Body of pancreas (tissue), 4 donors: ENCODE results near the gene WRNIP1.

ENCODE experiments used
- POLR2A ChIP-seq, 3 donors: fragments of 450-650 bp; IDR thresholded peaks; one replicate each; pipeline ENCODE4 v1.6.1; 2016; ENCODE audit warnings: antibody characterized with exemption in 3 of 3, mild to moderate bottlenecking in 2 of 3
- TF ChIP-seq, protein P1 (sequence below), 7 experiments: fragments of 450-650 bp in 4 of 7; fragments of 200-600 bp in 3 of 7; sonication (generic) in 3 of 7; IDR thresholded peaks; one replicate each; pipeline ENCODE4 v1.5.1; 2016 to 2019; ENCODE audit warnings: antibody characterized with exemption in 7 of 7

DNA sequence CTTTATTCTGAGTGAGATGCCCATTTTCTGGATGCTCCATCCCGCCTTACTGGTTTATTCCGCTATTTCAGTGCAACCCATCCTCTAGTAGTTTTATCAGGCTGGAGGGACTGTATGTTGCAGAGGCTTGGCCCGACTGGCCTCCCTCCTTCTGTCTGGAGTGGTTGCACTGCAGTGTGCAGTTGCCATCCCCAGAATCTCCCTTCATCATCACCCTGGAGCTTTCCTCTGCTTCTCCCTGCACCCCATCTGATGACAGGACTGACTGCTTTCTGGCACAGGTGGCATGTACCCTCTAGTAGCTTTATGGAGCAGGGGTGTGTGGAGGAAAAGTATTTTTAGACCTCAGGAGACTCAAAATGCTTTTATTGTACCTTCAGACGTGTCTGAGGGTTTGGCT, 21.1 kb downstream of the WRNIP1 start:
- TF ChIP-seq, protein P1, sequence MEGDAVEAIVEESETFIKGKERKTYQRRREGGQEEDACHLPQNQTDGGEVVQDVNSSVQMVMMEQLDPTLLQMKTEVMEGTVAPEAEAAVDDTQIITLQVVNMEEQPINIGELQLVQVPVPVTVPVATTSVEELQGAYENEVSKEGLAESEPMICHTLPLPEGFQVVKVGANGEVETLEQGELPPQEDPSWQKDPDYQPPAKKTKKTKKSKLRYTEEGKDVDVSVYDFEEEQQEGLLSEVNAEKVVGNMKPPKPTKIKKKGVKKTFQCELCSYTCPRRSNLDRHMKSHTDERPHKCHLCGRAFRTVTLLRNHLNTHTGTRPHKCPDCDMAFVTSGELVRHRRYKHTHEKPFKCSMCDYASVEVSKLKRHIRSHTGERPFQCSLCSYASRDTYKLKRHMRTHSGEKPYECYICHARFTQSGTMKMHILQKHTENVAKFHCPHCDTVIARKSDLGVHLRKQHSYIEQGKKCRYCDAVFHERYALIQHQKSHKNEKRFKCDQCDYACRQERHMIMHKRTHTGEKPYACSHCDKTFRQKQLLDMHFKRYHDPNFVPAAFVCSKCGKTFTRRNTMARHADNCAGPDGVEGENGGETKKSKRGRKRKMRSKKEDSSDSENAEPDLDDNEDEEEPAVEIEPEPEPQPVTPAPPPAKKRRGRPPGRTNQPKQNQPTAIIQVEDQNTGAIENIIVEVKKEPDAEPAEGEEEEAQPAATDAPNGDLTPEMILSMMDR (IDR thresholded peaks at IDR 0.05) = no peak
- no peak for TF ChIP-seq POLR2A (IDR thresholded peaks at IDR 0.05)
